HEK293 (cell line): ENCODE measurements around the gene INTS15.

Experiments
- CTCF ChIA-PET: fragments of 350-600 bp; formaldehyde crosslinking; extraction: SDS; loops from one replicate; lab custom pipeline; 2021; ENCODE audit warnings: antibody characterized with exemption; lab: Yijun Ruan, JAX
- POLR2A ChIA-PET: fragments of 300-600 bp; formaldehyde crosslinking; extraction: SDS; loops from one replicate; lab custom pipeline; 2020; ENCODE audit warnings: antibody characterized with exemption, inconsistent platforms; lab: Yijun Ruan, JAX
- H3K27ac ChIP-seq: fragments of 200-500 bp; sonication (Bioruptor generic); 2 replicates; pipeline ENCODE4 v1.5.1; 2014; ENCODE audit warnings: low read depth, low read length, control low read depth, inconsistent platforms; ENCODE audit errors: extremely low read depth
- H3K36me3 ChIP-seq, 2 experiments: fragments of 200-500 bp in 1 of 2; sonication (Bioruptor generic) in 1 of 2; 1 replicate in 1 of 2; 2 replicates in 1 of 2; pipeline ENCODE4 v1.5.1; 2014 to 2017; ENCODE audit warnings: inconsistent platforms in 2 of 2, low read length in 2 of 2; ENCODE audit not compliant: control insufficient read depth in 2 of 2, insufficient read depth in 1 of 2
- H3K4me1 ChIP-seq: fragments of 200-500 bp; sonication (Bioruptor generic); 2 replicates; pipeline ENCODE4 v1.5.1; 2014; ENCODE audit warnings: mild to moderate bottlenecking, low read length, inconsistent platforms; ENCODE audit not compliant: control insufficient read depth, insufficient read depth
- H3K4me3 ChIP-seq: 2 replicates; pipeline ENCODE4 v1.5.1; 2011; ENCODE audit warnings: low read depth, mild to moderate bottlenecking, control low read depth, low read length, moderate library complexity
- H3K9me3 ChIP-seq: fragments of 200-500 bp; sonication (Bioruptor generic); 2 replicates; pipeline ENCODE4 v1.5.1; 2014; ENCODE audit warnings: low read depth, low read length, inconsistent platforms; ENCODE audit not compliant: control insufficient read depth, insufficient read depth
- ATF2 ChIP-seq: fragments of 450-650 bp; formaldehyde crosslinking; IDR thresholded peaks from 2 replicates; pipeline ENCODE4 v1.5.1; 2016; ENCODE audit warnings: missing biosample characterization, missing genetic modification characterization, low read depth
- CTCF ChIP-seq: fragments of 450-650 bp; formaldehyde crosslinking; IDR thresholded peaks from 2 replicates; pipeline ENCODE4 v1.5.1; 2016; ENCODE audit warnings: missing biosample characterization, missing genetic modification characterization
- ELK4 ChIP-seq: IDR thresholded peaks from 2 replicates; pipeline ENCODE4 v1.6.1; 2011; ENCODE audit warnings: mild to moderate bottlenecking, low read depth, low read length, borderline replicate concordance
- KLF17 ChIP-seq: fragments of 450-650 bp; formaldehyde crosslinking; IDR thresholded peaks from 2 replicates; pipeline ENCODE4 v1.5.1; 2016; ENCODE audit warnings: missing biosample characterization, missing genetic modification characterization
- KLF9 ChIP-seq: fragments of 450-650 bp; formaldehyde crosslinking; IDR thresholded peaks from 2 replicates; pipeline ENCODE4 v1.5.1; 2016; ENCODE audit warnings: missing biosample characterization, missing genetic modification characterization, low read depth
- SCRT1 ChIP-seq: fragments of 450-650 bp; formaldehyde crosslinking; IDR thresholded peaks from 2 replicates; pipeline ENCODE4 v1.5.1; 2016; ENCODE audit warnings: missing biosample characterization, missing genetic modification characterization, borderline replicate concordance
- SCRT2 ChIP-seq: fragments of 450-650 bp; formaldehyde crosslinking; IDR thresholded peaks from 2 replicates; pipeline ENCODE4 v1.5.1; 2016; ENCODE audit warnings: missing biosample characterization, missing genetic modification characterization
- ZNF221 ChIP-seq: fragments of 450-650 bp; formaldehyde crosslinking; IDR thresholded peaks from 2 replicates; pipeline ENCODE4 v1.5.1; 2017; ENCODE audit warnings: missing biosample characterization, missing genetic modification characterization, borderline replicate concordance
- ZNF248 ChIP-seq: fragments of 450-650 bp; formaldehyde crosslinking; IDR thresholded peaks from 2 replicates; pipeline ENCODE4 v1.5.1; 2017; ENCODE audit warnings: missing biosample characterization, missing genetic modification characterization
- ZNF341 ChIP-seq: fragments of 450-650 bp; formaldehyde crosslinking; IDR thresholded peaks from 2 replicates; pipeline ENCODE4; 2016; ENCODE audit warnings: low read depth, missing biosample characterization, missing genetic modification characterization
- ZNF416 ChIP-seq: fragments of 450-650 bp; formaldehyde crosslinking; IDR thresholded peaks from 2 replicates; pipeline ENCODE4 v1.5.1; 2016; ENCODE audit warnings: missing biosample characterization, missing genetic modification characterization
- ZNF571 ChIP-seq: fragments of 450-650 bp; formaldehyde crosslinking; IDR thresholded peaks from 2 replicates; pipeline ENCODE4 v1.5.0; 2017; ENCODE audit warnings: missing biosample characterization, missing genetic modification characterization
- ZNF585B ChIP-seq: fragments of 450-650 bp; formaldehyde crosslinking; IDR thresholded peaks from 2 replicates; pipeline ENCODE4 v1.5.1; 2016; ENCODE audit warnings: missing biosample characterization, missing genetic modification characterization
- ZNF654 ChIP-seq: fragments of 450-650 bp; formaldehyde crosslinking; IDR thresholded peaks from 2 replicates; pipeline ENCODE4 v1.5.1; 2016; ENCODE audit warnings: low read depth, missing biosample characterization, missing genetic modification characterization
- ZNF660 ChIP-seq: fragments of 450-650 bp; IDR thresholded peaks from 2 replicates; pipeline ENCODE4 v1.5.1; 2018; ENCODE audit warnings: missing biosample characterization, mild to moderate bottlenecking, missing genetic modification characterization
- ZNF76 ChIP-seq: fragments of 450-650 bp; formaldehyde crosslinking; IDR thresholded peaks from 2 replicates; pipeline ENCODE4; 2016; ENCODE audit warnings: low read depth, missing biosample characterization, missing genetic modification characterization, borderline replicate concordance
- ZNF776 ChIP-seq: fragments of 450-650 bp; formaldehyde crosslinking; IDR thresholded peaks from 2 replicates; pipeline ENCODE4 v1.5.0; 2017; ENCODE audit warnings: missing biosample characterization, missing genetic modification characterization, borderline replicate concordance
- ZSCAN23 ChIP-seq: fragments of 450-650 bp; formaldehyde crosslinking; IDR thresholded peaks from 2 replicates; pipeline ENCODE4 v1.5.1; 2016; ENCODE audit warnings: missing biosample characterization, missing genetic modification characterization
- TF ChIP-seq, protein P1 (sequence below): fragments of 450-650 bp; formaldehyde crosslinking; IDR thresholded peaks from 2 replicates; pipeline ENCODE4 v1.5.1; 2016; ENCODE audit warnings: missing biosample characterization, missing genetic modification characterization
- TF ChIP-seq, protein P2 (sequence below): fragments of 450-650 bp; formaldehyde crosslinking; conservative IDR thresholded peaks from 2 replicates; pipeline ENCODE4 v1.5.1; 2016; ENCODE audit warnings: low read depth, missing biosample characterization, missing genetic modification characterization
- TF ChIP-seq, protein P3 (sequence below): fragments of 450-650 bp; formaldehyde crosslinking; IDR thresholded peaks from 2 replicates; pipeline ENCODE4 v1.5.1; 2016; ENCODE audit warnings: missing biosample characterization, missing genetic modification characterization, borderline replicate concordance

Gene INTS15

DNA sequence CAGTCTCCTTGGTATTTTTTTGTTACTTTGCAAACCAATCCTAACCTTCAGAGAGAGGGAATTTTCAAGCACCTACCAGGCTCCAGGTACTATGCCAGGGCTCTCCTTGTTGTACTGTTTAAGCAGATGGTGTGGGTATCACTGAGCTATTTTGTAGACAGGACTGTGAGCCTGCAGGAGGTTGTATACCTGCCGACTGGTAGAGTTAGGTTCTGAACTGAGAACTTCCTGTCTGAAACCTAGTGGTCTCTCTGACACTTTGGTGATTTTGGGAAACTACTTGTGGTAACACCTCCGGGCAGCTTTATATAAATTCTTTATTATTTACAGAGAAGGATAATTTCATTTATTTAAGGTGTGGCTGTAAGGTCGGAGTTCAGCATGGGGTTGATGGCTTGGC is 30.1 kb downstream of the INTS15 start (continued):
- TF ChIP-seq, protein P1, sequence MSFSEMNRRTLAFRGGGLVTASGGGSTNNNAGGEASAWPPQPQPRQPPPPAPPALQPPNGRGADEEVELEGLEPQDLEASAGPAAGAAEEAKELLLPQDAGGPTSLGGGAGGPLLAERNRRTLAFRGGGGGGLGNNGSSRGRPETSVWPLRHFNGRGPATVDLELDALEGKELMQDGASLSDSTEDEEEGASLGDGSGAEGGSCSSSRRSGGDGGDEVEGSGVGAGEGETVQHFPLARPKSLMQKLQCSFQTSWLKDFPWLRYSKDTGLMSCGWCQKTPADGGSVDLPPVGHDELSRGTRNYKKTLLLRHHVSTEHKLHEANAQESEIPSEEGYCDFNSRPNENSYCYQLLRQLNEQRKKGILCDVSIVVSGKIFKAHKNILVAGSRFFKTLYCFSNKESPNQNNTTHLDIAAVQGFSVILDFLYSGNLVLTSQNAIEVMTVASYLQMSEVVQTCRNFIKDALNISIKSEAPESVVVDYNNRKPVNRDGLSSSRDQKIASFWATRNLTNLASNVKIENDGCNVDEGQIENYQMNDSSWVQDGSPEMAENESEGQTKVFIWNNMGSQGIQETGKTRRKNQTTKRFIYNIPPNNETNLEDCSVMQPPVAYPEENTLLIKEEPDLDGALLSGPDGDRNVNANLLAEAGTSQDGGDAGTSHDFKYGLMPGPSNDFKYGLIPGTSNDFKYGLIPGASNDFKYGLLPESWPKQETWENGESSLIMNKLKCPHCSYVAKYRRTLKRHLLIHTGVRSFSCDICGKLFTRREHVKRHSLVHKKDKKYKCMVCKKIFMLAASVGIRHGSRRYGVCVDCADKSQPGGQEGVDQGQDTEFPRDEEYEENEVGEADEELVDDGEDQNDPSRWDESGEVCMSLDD (tag by site-specific recombination): no peak
- TF ChIP-seq CTCF (tag by site-specific recombination): no peak

GRCh38 chr7:6621195-6622133 is 31.6 kb downstream of the INTS15 start:
- ChIA-PET POLR2A (no interaction called here), CTCF (interaction anchor here (0.7 to 0.9 kb wide), 2 partner anchors 9 to 18 kb away, joined by 3 read pairs; no protein-coding TSS in a partner anchor)
- H3K36me3 ChIP-seq: peaks cover 10 to 40% of the 10 kb centered on the region in 2 experiments; a peak in 2 of 3 replicates
- H3K4me3 ChIP-seq: no peak overlapping the region
- H3K4me1 ChIP-seq: no peaks in the 10 kb centered on the region
- no peak overlapping the region for H3K27ac ChIP-seq
- no peaks in the 10 kb centered on the region for H3K9me3 ChIP-seq
- TF ChIP-seq ZNF248 (tag by site-specific recombination): no peak
- no peak for TF ChIP-seq ZNF76
- TF ChIP-seq ZSCAN23 (tag by site-specific recombination): no peak
- TF ChIP-seq, protein P2, sequence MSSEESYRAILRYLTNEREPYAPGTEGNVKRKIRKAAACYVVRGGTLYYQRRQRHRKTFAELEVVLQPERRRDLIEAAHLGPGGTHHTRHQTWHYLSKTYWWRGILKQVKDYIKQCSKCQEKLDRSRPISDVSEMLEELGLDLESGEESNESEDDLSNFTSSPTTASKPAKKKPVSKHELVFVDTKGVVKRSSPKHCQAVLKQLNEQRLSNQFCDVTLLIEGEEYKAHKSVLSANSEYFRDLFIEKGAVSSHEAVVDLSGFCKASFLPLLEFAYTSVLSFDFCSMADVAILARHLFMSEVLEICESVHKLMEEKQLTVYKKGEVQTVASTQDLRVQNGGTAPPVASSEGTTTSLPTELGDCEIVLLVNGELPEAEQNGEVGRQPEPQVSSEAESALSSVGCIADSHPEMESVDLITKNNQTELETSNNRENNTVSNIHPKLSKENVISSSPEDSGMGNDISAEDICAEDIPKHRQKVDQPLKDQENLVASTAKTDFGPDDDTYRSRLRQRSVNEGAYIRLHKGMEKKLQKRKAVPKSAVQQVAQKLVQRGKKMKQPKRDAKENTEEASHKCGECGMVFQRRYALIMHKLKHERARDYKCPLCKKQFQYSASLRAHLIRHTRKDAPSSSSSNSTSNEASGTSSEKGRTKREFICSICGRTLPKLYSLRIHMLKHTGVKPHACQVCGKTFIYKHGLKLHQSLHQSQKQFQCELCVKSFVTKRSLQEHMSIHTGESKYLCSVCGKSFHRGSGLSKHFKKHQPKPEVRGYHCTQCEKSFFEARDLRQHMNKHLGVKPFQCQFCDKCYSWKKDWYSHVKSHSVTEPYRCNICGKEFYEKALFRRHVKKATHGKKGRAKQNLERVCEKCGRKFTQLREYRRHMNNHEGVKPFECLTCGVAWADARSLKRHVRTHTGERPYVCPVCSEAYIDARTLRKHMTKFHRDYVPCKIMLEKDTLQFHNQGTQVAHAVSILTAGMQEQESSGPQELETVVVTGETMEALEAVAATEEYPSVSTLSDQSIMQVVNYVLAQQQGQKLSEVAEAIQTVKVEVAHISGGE (tag by site-specific recombination): no peak
- no peak for TF ChIP-seq ZNF416 (tag by site-specific recombination)
- TF ChIP-seq ZNF221 (tag by site-specific recombination): no peak
- TF ChIP-seq SCRT2 (tag by site-specific recombination): peak; percentile 98
- TF ChIP-seq ZNF341 (tag by site-specific recombination): peak; percentile 27; the same call in 1 of the 2 replicates
- TF ChIP-seq ZNF585B (tag by site-specific recombination): no peak
- TF ChIP-seq ZNF776 (tag by site-specific recombination): no peak
- no peak for TF ChIP-seq ZNF571 (tag by site-specific recombination)
- TF ChIP-seq, protein P3, sequence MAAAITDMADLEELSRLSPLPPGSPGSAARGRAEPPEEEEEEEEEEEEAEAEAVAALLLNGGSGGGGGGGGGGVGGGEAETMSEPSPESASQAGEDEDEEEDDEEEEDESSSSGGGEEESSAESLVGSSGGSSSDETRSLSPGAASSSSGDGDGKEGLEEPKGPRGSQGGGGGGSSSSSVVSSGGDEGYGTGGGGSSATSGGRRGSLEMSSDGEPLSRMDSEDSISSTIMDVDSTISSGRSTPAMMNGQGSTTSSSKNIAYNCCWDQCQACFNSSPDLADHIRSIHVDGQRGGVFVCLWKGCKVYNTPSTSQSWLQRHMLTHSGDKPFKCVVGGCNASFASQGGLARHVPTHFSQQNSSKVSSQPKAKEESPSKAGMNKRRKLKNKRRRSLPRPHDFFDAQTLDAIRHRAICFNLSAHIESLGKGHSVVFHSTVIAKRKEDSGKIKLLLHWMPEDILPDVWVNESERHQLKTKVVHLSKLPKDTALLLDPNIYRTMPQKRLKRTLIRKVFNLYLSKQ (tag by site-specific recombination): no peak
- no peak for TF ChIP-seq ATF2 (tag by site-specific recombination)
- TF ChIP-seq SCRT1: peak; percentile 95
- TF ChIP-seq ZNF660 (tag by site-specific recombination): no peak
- no peak for TF ChIP-seq ZNF654 (tag by site-specific recombination)
- TF ChIP-seq KLF17: no peak
- no peak for TF ChIP-seq KLF9 (tag by site-specific recombination)
- TF ChIP-seq ELK4: no peak
